OCI-LY3 (cell line): ENCODE data around the gene C2orf76.

Source experiments
- CTCF ChIP-seq: fragments of 200-600, 300-600 bp; sonication (generic); IDR thresholded peaks from 2 replicates; pipeline ENCODE4 v1.5.1; 2014; ENCODE audit warnings: antibody characterized with exemption, low read length, low read depth
- EZH2phosphoT487 ChIP-seq: fragments of 200-600 bp; shearing (Covaris generic); IDR thresholded peaks from 2 replicates; pipeline ENCODE4 v1.6.1; 2018; ENCODE audit warnings: antibody characterized with exemption, mixed run types, low read depth

GRCh38 chr2:119289093-119289492 is 77.5 kb downstream of the C2orf76 start:
- TF ChIP-seq CTCF = no peak
- no peak for TF ChIP-seq EZH2phosphoT487
